Gastroesophageal sphincter (tissue), 4 donors: ENCODE measurements around the gene GOLGA6L6. TPM values are rescaled to one million over a fixed set of nuclear protein-coding genes. Genes with fewer than 3 reads are reported as not detected.
"Not testable (repeated sequence)": the region's sequence is repeated elsewhere in the genome, so short reads cannot be mapped to it uniquely, and the experiment has no call there.

Experiments used
- ATAC-seq: fragments of 150-250 bp; one replicate; pipeline ENCODE4 v1.9.1; 2016; ENCODE audit warnings: mild to moderate bottlenecking, moderate library complexity
- H3K27ac ChIP-seq, 4 donors: fragments of 200-600 bp; sonication (generic) in 3 of 4; 1 replicate in 3 of 4; 2 replicates in 1 of 4; pipeline ENCODE4 v1.5.1; 2016 to 2019
- H3K27me3 ChIP-seq: fragments of 200-600 bp; sonication (generic); one replicate; pipeline ENCODE4 v1.5.1; 2019
- H3K36me3 ChIP-seq, 2 donors: fragments of 200-600 bp; sonication (generic); one replicate each; pipeline ENCODE4 v1.5.1; 2019; ENCODE audit warnings: control low read depth in 1 of 2
- H3K4me1 ChIP-seq, 3 donors: fragments of 200-600 bp; sonication (generic); 1 replicate in 2 of 3; 2 replicates in 1 of 3; pipeline ENCODE4 v1.5.1; 2016 to 2019; ENCODE audit warnings: control low read depth in 2 of 3
- H3K4me3 ChIP-seq, 2 donors: fragments of 200-600 bp; sonication (generic); one replicate each; pipeline ENCODE4 v1.5.1; 2019; ENCODE audit warnings: mild to moderate bottlenecking in 1 of 2, moderate library complexity in 1 of 2
- H3K9me3 ChIP-seq, 3 donors: fragments of 200-600 bp; sonication (generic); one replicate each; pipeline ENCODE4 v1.5.1; 2017 to 2019; ENCODE audit warnings: control low read depth in 2 of 3
- WGBS, 2 donors: methylation state at CpG; one replicate each; pipeline ENCODE4 v1.1.5; 2018; ENCODE audit warnings: low coverage in 1 of 2; 5-methylcytosine and 5-hydroxymethylcytosine counted together
- small RNA-seq, 4 donors: library from RNA; depleted of rRNA; stranded (forward); fragments of <200 nt; gene quantifications; one replicate each; pipeline ENCODE3, GENCODE V24; 2016
- total RNA-seq, 4 donors: library from RNA; depleted of rRNA; stranded (reverse); fragments of >200 nt; gene quantifications; one replicate each; pipeline ENCODE4 v1.1.0, GENCODE V29; 2016

Gene GOLGA6L6
- total RNA-seq, 4 donors from 2014 or later = not detected

GRCh38 chr15:20493035-20493434, 48.6 kb downstream of the GOLGA6L6 start:
- H3K9me3 ChIP-seq, ATAC-seq: not testable (repeated sequence)
- WGBS, 2 donors = no CpG with 5 or more reads among the region's 5 CpGs

GRCh38 chr15:20492598-20492997, 49.0 kb downstream of the GOLGA6L6 start:
- not testable (repeated sequence) for H3K9me3 ChIP-seq, ATAC-seq, H3K4me3 ChIP-seq, H3K27me3 ChIP-seq, H3K36me3 ChIP-seq, H3K4me1 ChIP-seq, H3K27ac ChIP-seq
- WGBS, 2 donors = no CpG with 5 or more reads among the region's 4 CpGs

More at GRCh38 chr15:20493035-20493434, 48.6 kb downstream of the GOLGA6L6 start:
- H3K4me1 ChIP-seq, H3K4me3 ChIP-seq, H3K27ac ChIP-seq, H3K36me3 ChIP-seq, H3K27me3 ChIP-seq: not testable (repeated sequence)

- H3K9me3 ChIP-seq, H3K4me3 ChIP-seq, H3K27ac ChIP-seq, ATAC-seq, H3K27me3 ChIP-seq, H3K4me1 ChIP-seq, H3K36me3 ChIP-seq: not testable (repeated sequence)
- WGBS, 2 donors = 80 to 92% methylated on average over 2 of the region's 4 CpGs
Observed at GRCh38 chr15:20489320-20489719, 52.3 kb downstream of the GOLGA6L6 start.

Small RNA genes lying within 50 kb of the gene (small RNA-seq; reads per million reads assigned to genes)
- 0 reads per million in 4 donors for gene RN7SL759P
